Limb (tissue), 2 donors: ENCODE results near the gene BLCAP.
"Not testable (repeated sequence)": the region's sequence is repeated elsewhere in the genome, so short reads cannot be mapped to it uniquely, and the experiment has no call there.

ENCODE experiments used
- DNase-seq, 2 donors: peaks; one replicate each; pipeline ENCODE4 v3.0.0-alpha.2; 2016; ENCODE audit errors: extremely low spot score in 2 of 2

The BLCAP gene

GRCh38 chr20:37527638-37528445 lies at the start of gene BLCAP:
Gene BLCAP, minus strand, starts transcription at chr20:37527876. Its CDS starts 8,702 bp downstream, at chr20:37519174.
- DNase-seq, result peak; percentile 90 to 94

- not testable (repeated sequence) for DNase-seq
Measured at GRCh38 chr20:37577436-37577835, 49.8 kb upstream of the BLCAP start.

GRCh38 chr20:37576911-37577310 lies 49.2 kb upstream of the BLCAP start:
- peak in 1 of 2 donors; percentile 3 for DNase-seq

- peak in 1 of 2 donors; percentile 5 for DNase-seq
Measured at GRCh38 chr20:37575884-37576283, 48.2 kb upstream of the BLCAP start.

- peak in 1 of 2 donors; percentile 7 for DNase-seq
Measured at GRCh38 chr20:37574199-37574890, 46.7 kb upstream of the BLCAP start.

GRCh38 chr20:37573626-37574198 lies 46.0 kb upstream of the BLCAP start:
- no peak for DNase-seq

GRCh38 chr20:37571033-37571432 lies 43.4 kb upstream of the BLCAP start:
- DNase-seq, result no peak

GRCh38 chr20:37570419-37570818 lies 42.7 kb upstream of the BLCAP start:
- no peak for DNase-seq

- DNase-seq, result peak; percentile 63 to 76
Measured at GRCh38 chr20:37567671-37568588, 40.3 kb upstream of the BLCAP start.

- peak; percentile 8 to 56 for DNase-seq
Measured at GRCh38 chr20:37567331-37567665, 39.6 kb upstream of the BLCAP start.

GRCh38 chr20:37566590-37567330 lies 39.1 kb upstream of the BLCAP start:
- DNase-seq, result no peak

GRCh38 chr20:37565134-37565811 lies 37.6 kb upstream of the BLCAP start:
- no peak for DNase-seq

GRCh38 chr20:37564388-37565133 lies 36.9 kb upstream of the BLCAP start:
- DNase-seq, result peak; percentile 47 to 85

- DNase-seq, result no peak
Measured at GRCh38 chr20:37564016-37564387, 36.3 kb upstream of the BLCAP start.

- DNase-seq, result no peak
Measured at GRCh38 chr20:37562695-37563480, 35.2 kb upstream of the BLCAP start.

- no peak for DNase-seq
Measured at GRCh38 chr20:37560629-37561028, 33.0 kb upstream of the BLCAP start.

GRCh38 chr20:37559312-37560027 lies 31.8 kb upstream of the BLCAP start:
- DNase-seq, result no peak

GRCh38 chr20:37558779-37559178 lies 31.1 kb upstream of the BLCAP start:
- DNase-seq, result peak in 1 of 2 donors; percentile 11
